Keratinocyte (primary cell): ENCODE measurements around the gene DACH1.

Experiments
- CTCF ChIP-seq, 3 experiments: IDR thresholded peaks in 1 of 3; conservative IDR thresholded peaks in 1 of 3; optimal IDR thresholded peaks in 1 of 3; 2 replicates in 2 of 3; 3 replicates in 1 of 3; pipeline versions ENCODE3 to v1.5.1; 2011; ENCODE audit warnings: low read length in 3 of 3, mild to moderate bottlenecking in 3 of 3, moderate library complexity in 2 of 3, control low read depth in 1 of 3, inconsistent platforms in 1 of 3; ENCODE audit not compliant: insufficient read depth in 2 of 3; ENCODE audit errors: extremely low read depth in 1 of 3
- EZH2 ChIP-seq: IDR thresholded peaks from one replicate; pipeline ENCODE4 v1.6.1; 2012; ENCODE audit warnings: inconsistent platforms, mild to moderate bottlenecking, low read length, moderate library complexity

- no peak for TF ChIP-seq CTCF (optimal IDR thresholded peaks at IDR 0.05 in 1 of 3, IDR thresholded peaks at IDR 0.05 in 1 of 3, conservative IDR thresholded peaks at IDR 0.05 in 1 of 3; ENCODE audit: extremely low read depth in 1 of 3, insufficient read depth in 2 of 3, low read length in 3 of 3)
- no peak for TF ChIP-seq EZH2
These were observed 234.3 kb downstream of the DACH1 start for GRCh38 chr13:71632721-71633120.
